Large intestine (tissue), 12 donors: ENCODE data around the gene VSIG10L. TPM values are rescaled to one million over a fixed set of nuclear protein-coding genes. Genes with fewer than 3 reads are reported as not detected.

Experiments used
- DNase-seq, 2 donors: peaks; one replicate each; pipeline versions ENCODE4 v3.0.0 to v3.0.0-alpha.2; 2013
- H3K27ac ChIP-seq: one replicate; pipeline ENCODE4 v1.5.1; 2013; ENCODE audit warnings: low read length
- H3K27me3 ChIP-seq: 2 replicates; pipeline ENCODE4 v1.6.1; 2013; ENCODE audit warnings: low read length; ENCODE audit not compliant: control insufficient read depth, insufficient read depth
- H3K36me3 ChIP-seq: 2 replicates; pipeline ENCODE4 v1.6.1; 2013; ENCODE audit warnings: low read length; ENCODE audit not compliant: control insufficient read depth, insufficient read depth
- H3K4me1 ChIP-seq: one replicate; pipeline ENCODE4 v1.6.1; 2013; ENCODE audit warnings: low read length; ENCODE audit not compliant: control insufficient read depth, insufficient read depth
- H3K4me3 ChIP-seq: one replicate; pipeline ENCODE4 v1.5.1; 2013; ENCODE audit warnings: low read length
- H3K9me3 ChIP-seq: one replicate; pipeline ENCODE4 v1.6.1; 2013; ENCODE audit warnings: mild to moderate bottlenecking, low read depth, low read length, moderate library complexity; ENCODE audit not compliant: control insufficient read depth
- WGBS: methylation state at CpG from one replicate; pipeline ENCODE4 v1.1.5; 2013; ENCODE audit warnings: low lambda C conversion rate; ENCODE audit not compliant: insufficient coverage; 5-methylcytosine and 5-hydroxymethylcytosine counted together
- long read RNA-seq, 11 donors: transcript quantifications; one replicate each; lab custom pipeline, GENCODE V29; 2026
- polyA plus RNA-seq: library from polyadenylated mRNA; unstranded; fragments of 120-200 nt; gene quantifications from one replicate; pipeline ENCODE4 v1.2.1, GENCODE V29; 2013

Gene VSIG10L
- polyA plus RNA-seq: 2.2 TPM
- long read RNA-seq, donor 1: 0 reads
- long read RNA-seq, donor 2: 0 reads
- long read RNA-seq, donor 3: 0 reads
- long read RNA-seq, donor 4: 0 reads
- long read RNA-seq, donor 5: 0 reads
- long read RNA-seq, donor 6: 0 reads
- long read RNA-seq, donor 7: 0 reads
- long read RNA-seq, donor 8: 0 reads
- long read RNA-seq, donor 9: 0 reads
- long read RNA-seq, donor 10: 0 reads
- long read RNA-seq, donor 11: 0 reads

- H3K27ac ChIP-seq: no peak within 1 kb of the TSS
- no peak for DNase-seq
- H3K4me1 ChIP-seq: peaks cover 6% of the 10 kb centered on the region
- peaks cover 23% of the 10 kb centered on the region for H3K36me3 ChIP-seq
- H3K27me3 ChIP-seq: peaks cover 8% of the 10 kb centered on the region
- no CpG with 5 or more reads among the region's 3 CpGs for WGBS
- no peaks in the 10 kb centered on the region for H3K9me3 ChIP-seq
- no peak within 1 kb of the TSS for H3K4me3 ChIP-seq
Observed at GRCh38 chr19:51341976-51342580, at the start of gene VSIG10L. VSIG10L (minus strand) TSS chr19:51342139; CDS start chr19:51342124, 15 bp downstream.

GRCh38 chr19:51391073-51391611 is 49.2 kb upstream of the VSIG10L start:
- 40% methylated on average over 1 of the region's 8 CpGs for WGBS
- Histone ChIP-seq H3K4me3 (peak overlapping the region; percentile 47), H3K9me3 (peaks cover 4% of the 10 kb centered on the region), H3K27me3 (no peaks in the 10 kb centered on the region), H3K4me1 (peaks cover 35% of the 10 kb centered on the region), H3K27ac (peak overlapping the region; percentile 80), H3K36me3 (no peaks in the 10 kb centered on the region)
- no peak for DNase-seq

DNA sequence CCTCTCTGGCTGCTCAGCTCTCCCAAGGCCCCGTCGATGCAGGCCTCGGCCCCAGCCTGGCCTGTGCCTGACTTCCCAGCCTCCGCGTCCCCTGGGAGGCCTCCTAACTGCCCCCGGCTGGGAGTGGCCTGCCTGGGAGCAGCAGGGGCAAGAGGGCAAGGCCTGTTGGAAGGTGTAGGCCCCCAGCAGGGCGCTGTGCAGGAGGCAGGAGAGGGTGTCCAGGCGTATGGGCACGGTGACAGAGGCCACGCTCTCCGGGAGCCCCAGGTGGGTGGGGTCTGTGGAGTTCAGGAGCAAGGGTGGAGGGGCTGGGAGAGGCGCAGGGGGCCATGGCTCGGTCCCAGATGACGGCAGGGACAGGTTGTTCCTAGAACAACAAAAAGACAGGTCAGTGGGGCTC is 47.2 kb upstream of the VSIG10L start:
- Histone ChIP-seq H3K27ac (peak overlapping the region; percentile 80), H3K4me3 (peak overlapping the region; percentile 20), H3K4me1 (peaks cover 31% of the 10 kb centered on the region), H3K9me3 (peaks cover 4% of the 10 kb centered on the region), H3K36me3 (no peaks in the 10 kb centered on the region), H3K27me3 (no peaks in the 10 kb centered on the region)
- peak; percentile 78 to 86 for DNase-seq
- WGBS: no CpG with 5 or more reads among the region's 14 CpGs

GRCh38 chr19:51387924-51388389 is 46.0 kb upstream of the VSIG10L start, which contains the start of gene LIM2:
LIM2 (minus strand) TSS chr19:51387974; CDS start chr19:51387443, 531 bp downstream.
- peaks cover 27% of the 10 kb centered on the region for H3K4me1 ChIP-seq
- H3K27me3 ChIP-seq: no peaks in the 10 kb centered on the region
- H3K27ac ChIP-seq: peak within 1 kb of the TSS; percentile 80
- no peak for DNase-seq
- WGBS: no CpG with 5 or more reads among the region's 15 CpGs
- peaks cover 4% of the 10 kb centered on the region for H3K9me3 ChIP-seq
- H3K36me3 ChIP-seq: no peaks in the 10 kb centered on the region
- H3K4me3 ChIP-seq: no peak within 1 kb of the TSS

DNA sequence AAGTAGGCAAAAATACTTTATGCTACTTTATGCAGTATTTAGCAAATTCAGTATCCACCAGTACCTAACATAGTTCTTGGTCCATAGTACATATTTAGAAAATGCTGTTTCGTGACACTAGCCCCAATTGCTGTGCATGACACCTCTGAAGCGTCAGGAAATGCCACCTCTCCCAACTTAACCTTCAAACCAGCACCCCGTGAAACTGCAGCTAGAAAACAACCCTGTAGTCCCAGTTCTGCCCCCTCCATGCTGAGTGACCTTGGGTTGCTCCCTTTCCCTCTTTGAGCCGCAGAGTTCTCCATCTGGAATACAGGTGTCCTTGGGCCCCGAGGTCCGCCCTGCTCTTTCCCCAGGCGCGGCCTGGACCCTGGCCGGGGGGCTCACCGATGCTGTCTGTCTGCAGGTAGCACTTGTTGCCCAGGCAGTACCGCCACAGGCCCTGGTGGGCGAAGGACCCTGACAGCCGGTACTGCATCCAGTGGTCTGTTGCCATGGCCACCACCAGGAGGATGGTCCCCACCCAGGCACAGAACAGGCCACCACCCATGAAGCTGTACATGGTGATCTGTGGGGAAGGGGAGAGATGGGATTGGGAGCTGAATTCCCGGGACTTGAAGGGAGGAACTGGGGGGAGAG is 45.1 kb upstream of the VSIG10L start:
- H3K36me3 ChIP-seq: no peaks in the 10 kb centered on the region
- no peak overlapping the region for H3K4me3 ChIP-seq
- H3K27ac ChIP-seq: no peak overlapping the region
- 80% methylated on average over 1 of the region's 14 CpGs for WGBS
- peaks cover 27% of the 10 kb centered on the region for H3K4me1 ChIP-seq
- no peak for DNase-seq
- no peaks in the 10 kb centered on the region for H3K27me3 ChIP-seq
- peaks cover 4% of the 10 kb centered on the region for H3K9me3 ChIP-seq

DNA sequence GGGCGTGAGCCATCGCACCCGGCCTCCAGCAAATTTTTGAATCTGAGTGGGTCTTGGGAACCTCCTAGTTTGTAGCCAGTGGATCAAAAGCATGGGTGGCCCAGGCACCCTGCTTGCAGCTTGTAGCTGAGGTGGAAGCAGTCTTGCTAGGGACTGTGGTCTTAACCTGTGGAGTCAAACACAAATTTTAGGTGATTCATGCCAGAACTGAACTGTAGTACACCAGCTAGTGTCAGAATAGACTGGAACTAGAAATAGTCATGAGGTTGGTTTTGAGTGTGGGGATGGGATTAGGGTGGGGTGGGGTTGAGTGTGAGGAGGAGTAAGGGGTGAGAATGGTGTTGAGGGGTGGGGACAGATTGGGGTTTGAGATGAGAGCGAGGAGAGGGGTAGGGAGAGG is 40.1 kb upstream of the VSIG10L start:
- no peaks in the 10 kb centered on the region for H3K4me1 ChIP-seq
- H3K27ac ChIP-seq: no peak overlapping the region
- no peaks in the 10 kb centered on the region for H3K9me3 ChIP-seq
- WGBS: 100% methylated on average over 1 of the region's 4 CpGs
- no peaks in the 10 kb centered on the region for H3K36me3 ChIP-seq
- no peak overlapping the region for H3K4me3 ChIP-seq
- H3K27me3 ChIP-seq: no peaks in the 10 kb centered on the region
- DNase-seq: no peak

- no peak for DNase-seq
- Histone ChIP-seq H3K27me3 (no peaks in the 10 kb centered on the region), H3K36me3 (no peaks in the 10 kb centered on the region), H3K4me3 (no peak overlapping the region), H3K27ac (no peak overlapping the region), H3K9me3 (no peaks in the 10 kb centered on the region), H3K4me1 (no peaks in the 10 kb centered on the region)
- no CpG with 5 or more reads among the region's 9 CpGs for WGBS
Observed at GRCh38 chr19:51380379-51380778, 38.4 kb upstream of the VSIG10L start.

- Histone ChIP-seq H3K36me3 (no peaks in the 10 kb centered on the region), H3K4me3 (no peak overlapping the region), H3K27me3 (no peaks in the 10 kb centered on the region), H3K27ac (no peak overlapping the region), H3K9me3 (no peaks in the 10 kb centered on the region), H3K4me1 (no peaks in the 10 kb centered on the region)
- no CpG with 5 or more reads among the region's 2 CpGs for WGBS
- DNase-seq: no peak
Observed at GRCh38 chr19:51377422-51377821, 35.5 kb upstream of the VSIG10L start.

GRCh38 chr19:51375504-51376221 is 33.7 kb upstream of the VSIG10L start:
- Histone ChIP-seq H3K36me3 (no peaks in the 10 kb centered on the region), H3K9me3 (no peaks in the 10 kb centered on the region), H3K27ac (no peak overlapping the region), H3K27me3 (no peaks in the 10 kb centered on the region), H3K4me3 (no peak overlapping the region), H3K4me1 (no peaks in the 10 kb centered on the region)
- no CpG with 5 or more reads among the region's 11 CpGs for WGBS
- DNase-seq: peak in 1 of 2 donors; percentile 57
